ENCODE results near the gene MPG. TPM values are rescaled to one million over a fixed set of nuclear protein-coding genes. Genes with fewer than 3 reads are reported as not detected.

Gene MPG
- total RNA-seq, 1 experiment from 2014 or later, result 60.0 TPM

DNA sequence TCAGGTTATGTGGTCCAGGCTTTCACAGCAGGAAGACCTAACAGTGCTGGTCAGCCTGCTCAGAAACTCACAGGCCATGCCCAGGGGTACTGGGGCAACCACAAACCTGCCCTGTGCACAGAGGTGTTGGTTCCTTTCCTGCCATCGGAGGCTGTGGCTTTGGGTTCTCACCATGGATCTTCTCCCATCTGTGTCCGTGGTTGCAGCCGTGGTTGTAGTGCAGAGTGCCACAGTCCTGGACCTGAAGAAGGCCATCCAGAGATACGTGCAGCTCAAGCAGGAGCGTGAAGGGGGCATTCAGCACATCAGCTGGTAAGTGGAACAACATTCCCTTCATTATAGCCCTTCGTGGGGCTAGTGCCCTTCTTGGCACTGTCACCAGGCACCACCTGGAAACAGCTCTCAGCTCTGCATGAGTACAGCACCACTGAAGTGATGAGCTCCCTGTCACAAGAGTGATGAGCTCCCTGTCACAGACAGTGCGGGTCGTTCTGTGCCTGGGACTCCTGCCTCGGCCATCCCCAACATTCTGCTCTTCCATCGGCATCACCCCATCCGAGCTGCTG is 22.4 kb upstream of the MPG start:
- no peak overlapping the region; the same call in 1 of the 2 replicates for H3K4me3 Mint-ChIP-seq

DNA sequence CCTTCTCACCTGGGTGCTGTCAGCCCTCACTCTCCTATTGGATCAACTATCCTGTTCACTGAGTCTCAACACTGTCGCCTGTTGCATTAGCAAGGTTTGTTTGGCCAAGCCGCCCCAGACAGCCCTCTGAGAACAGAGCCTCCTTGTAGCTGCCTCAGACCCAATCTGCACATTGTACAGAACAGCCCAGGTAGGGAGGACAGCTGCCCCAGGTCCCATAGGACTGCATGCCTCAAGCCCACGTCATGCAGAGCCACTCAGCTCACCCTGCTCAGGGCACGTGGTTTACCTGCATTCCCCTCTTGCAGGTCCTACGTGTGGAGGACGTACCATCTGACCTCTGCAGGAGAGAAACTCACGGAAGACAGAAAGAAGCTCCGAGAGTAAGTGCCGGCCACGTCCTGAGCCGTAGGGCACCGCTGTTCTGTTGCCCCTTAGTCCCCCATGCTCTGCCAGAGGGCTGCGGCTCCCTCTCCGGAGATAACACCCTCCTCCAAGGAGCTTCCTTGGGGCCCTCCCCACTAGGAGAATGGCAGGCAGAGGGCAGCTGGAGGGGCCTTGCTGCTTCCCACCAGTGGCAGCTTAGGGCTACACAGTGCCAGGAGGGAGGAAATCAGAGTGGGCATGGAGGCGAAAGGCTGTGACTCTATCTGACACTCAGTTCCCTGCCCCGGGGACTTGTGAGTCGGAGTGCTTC is 21.6 kb upstream of the MPG start:
- POLR2A ChIA-PET, result no interaction called here
- CTCF ChIA-PET, result interaction anchor here (0.9 to 1.5 kb wide), 4 partner anchors 9 to 61 kb away, joined by 3 to 5 read pairs (median 4); no protein-coding TSS in a partner anchor
- no peak overlapping the region for H3K27ac Mint-ChIP-seq
- no peaks in the 10 kb centered on the region; the same call in 1 of the 2 replicates for H3K27me3 Mint-ChIP-seq (ENCODE audit: low read depth)
- H3K4me3 Mint-ChIP-seq, result no peak overlapping the region
- no peaks in the 10 kb centered on the region for H3K9me3 Mint-ChIP-seq
- ATAC-seq (no peak), DNase-seq (ENCODE audit: low spot score) (no peak)
- H3K36me3 Mint-ChIP-seq, result peaks cover 54% of the 10 kb centered on the region
- peaks cover 5% of the 10 kb centered on the region for H3K4me1 Mint-ChIP-seq
- TF ChIP-seq JAZF1 (CRISPR knock-in tag; IDR thresholded peaks at IDR 0.05), result no peak
- TF ChIP-seq, protein P1, sequence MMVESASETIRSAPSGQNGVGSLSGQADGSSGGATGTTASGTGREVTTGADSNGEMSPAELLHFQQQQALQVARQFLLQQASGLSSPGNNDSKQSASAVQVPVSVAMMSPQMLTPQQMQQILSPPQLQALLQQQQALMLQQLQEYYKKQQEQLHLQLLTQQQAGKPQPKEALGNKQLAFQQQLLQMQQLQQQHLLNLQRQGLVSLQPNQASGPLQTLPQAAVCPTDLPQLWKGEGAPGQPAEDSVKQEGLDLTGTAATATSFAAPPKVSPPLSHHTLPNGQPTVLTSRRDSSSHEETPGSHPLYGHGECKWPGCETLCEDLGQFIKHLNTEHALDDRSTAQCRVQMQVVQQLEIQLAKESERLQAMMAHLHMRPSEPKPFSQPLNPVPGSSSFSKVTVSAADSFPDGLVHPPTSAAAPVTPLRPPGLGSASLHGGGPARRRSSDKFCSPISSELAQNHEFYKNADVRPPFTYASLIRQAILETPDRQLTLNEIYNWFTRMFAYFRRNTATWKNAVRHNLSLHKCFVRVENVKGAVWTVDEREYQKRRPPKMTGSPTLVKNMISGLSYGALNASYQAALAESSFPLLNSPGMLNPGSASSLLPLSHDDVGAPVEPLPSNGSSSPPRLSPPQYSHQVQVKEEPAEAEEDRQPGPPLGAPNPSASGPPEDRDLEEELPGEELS (CRISPR knock-in tag; IDR thresholded peaks at IDR 0.05), result no peak
- no peak for TF ChIP-seq NFE2L1 (CRISPR knock-in tag; IDR thresholded peaks at IDR 0.05)
- no peak for TF ChIP-seq SOX15 (CRISPR knock-in tag; IDR thresholded peaks at IDR 0.05)
- TF ChIP-seq, protein P2, sequence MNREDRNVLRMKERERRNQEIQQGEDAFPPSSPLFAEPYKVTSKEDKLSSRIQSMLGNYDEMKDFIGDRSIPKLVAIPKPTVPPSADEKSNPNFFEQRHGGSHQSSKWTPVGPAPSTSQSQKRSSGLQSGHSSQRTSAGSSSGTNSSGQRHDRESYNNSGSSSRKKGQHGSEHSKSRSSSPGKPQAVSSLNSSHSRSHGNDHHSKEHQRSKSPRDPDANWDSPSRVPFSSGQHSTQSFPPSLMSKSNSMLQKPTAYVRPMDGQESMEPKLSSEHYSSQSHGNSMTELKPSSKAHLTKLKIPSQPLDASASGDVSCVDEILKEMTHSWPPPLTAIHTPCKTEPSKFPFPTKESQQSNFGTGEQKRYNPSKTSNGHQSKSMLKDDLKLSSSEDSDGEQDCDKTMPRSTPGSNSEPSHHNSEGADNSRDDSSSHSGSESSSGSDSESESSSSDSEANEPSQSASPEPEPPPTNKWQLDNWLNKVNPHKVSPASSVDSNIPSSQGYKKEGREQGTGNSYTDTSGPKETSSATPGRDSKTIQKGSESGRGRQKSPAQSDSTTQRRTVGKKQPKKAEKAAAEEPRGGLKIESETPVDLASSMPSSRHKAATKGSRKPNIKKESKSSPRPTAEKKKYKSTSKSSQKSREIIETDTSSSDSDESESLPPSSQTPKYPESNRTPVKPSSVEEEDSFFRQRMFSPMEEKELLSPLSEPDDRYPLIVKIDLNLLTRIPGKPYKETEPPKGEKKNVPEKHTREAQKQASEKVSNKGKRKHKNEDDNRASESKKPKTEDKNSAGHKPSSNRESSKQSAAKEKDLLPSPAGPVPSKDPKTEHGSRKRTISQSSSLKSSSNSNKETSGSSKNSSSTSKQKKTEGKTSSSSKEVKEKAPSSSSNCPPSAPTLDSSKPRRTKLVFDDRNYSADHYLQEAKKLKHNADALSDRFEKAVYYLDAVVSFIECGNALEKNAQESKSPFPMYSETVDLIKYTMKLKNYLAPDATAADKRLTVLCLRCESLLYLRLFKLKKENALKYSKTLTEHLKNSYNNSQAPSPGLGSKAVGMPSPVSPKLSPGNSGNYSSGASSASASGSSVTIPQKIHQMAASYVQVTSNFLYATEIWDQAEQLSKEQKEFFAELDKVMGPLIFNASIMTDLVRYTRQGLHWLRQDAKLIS (CRISPR knock-in tag; IDR thresholded peaks at IDR 0.05; ENCODE audit: borderline replicate concordance), result no peak
- TF ChIP-seq, protein P3, sequence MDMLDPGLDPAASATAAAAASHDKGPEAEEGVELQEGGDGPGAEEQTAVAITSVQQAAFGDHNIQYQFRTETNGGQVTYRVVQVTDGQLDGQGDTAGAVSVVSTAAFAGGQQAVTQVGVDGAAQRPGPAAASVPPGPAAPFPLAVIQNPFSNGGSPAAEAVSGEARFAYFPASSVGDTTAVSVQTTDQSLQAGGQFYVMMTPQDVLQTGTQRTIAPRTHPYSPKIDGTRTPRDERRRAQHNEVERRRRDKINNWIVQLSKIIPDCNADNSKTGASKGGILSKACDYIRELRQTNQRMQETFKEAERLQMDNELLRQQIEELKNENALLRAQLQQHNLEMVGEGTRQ (CRISPR knock-in tag; IDR thresholded peaks at IDR 0.05), result no peak
- TF ChIP-seq, protein P4, sequence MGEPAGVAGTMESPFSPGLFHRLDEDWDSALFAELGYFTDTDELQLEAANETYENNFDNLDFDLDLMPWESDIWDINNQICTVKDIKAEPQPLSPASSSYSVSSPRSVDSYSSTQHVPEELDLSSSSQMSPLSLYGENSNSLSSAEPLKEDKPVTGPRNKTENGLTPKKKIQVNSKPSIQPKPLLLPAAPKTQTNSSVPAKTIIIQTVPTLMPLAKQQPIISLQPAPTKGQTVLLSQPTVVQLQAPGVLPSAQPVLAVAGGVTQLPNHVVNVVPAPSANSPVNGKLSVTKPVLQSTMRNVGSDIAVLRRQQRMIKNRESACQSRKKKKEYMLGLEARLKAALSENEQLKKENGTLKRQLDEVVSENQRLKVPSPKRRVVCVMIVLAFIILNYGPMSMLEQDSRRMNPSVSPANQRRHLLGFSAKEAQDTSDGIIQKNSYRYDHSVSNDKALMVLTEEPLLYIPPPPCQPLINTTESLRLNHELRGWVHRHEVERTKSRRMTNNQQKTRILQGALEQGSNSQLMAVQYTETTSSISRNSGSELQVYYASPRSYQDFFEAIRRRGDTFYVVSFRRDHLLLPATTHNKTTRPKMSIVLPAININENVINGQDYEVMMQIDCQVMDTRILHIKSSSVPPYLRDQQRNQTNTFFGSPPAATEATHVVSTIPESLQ (CRISPR knock-in tag; IDR thresholded peaks at IDR 0.05), result no peak
- TF ChIP-seq, protein P5, sequence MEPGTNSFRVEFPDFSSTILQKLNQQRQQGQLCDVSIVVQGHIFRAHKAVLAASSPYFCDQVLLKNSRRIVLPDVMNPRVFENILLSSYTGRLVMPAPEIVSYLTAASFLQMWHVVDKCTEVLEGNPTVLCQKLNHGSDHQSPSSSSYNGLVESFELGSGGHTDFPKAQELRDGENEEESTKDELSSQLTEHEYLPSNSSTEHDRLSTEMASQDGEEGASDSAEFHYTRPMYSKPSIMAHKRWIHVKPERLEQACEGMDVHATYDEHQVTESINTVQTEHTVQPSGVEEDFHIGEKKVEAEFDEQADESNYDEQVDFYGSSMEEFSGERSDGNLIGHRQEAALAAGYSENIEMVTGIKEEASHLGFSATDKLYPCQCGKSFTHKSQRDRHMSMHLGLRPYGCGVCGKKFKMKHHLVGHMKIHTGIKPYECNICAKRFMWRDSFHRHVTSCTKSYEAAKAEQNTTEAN (CRISPR knock-in tag; IDR thresholded peaks at IDR 0.05), result no peak
- no peak for TF ChIP-seq ZNF121 (CRISPR knock-in tag; IDR thresholded peaks at IDR 0.05)
- no peak for TF ChIP-seq MYBL2 (CRISPR knock-in tag; IDR thresholded peaks at IDR 0.05)
- TF ChIP-seq ETV6 (CRISPR knock-in tag; IDR thresholded peaks at IDR 0.05), result no peak
- TF ChIP-seq, protein P6, sequence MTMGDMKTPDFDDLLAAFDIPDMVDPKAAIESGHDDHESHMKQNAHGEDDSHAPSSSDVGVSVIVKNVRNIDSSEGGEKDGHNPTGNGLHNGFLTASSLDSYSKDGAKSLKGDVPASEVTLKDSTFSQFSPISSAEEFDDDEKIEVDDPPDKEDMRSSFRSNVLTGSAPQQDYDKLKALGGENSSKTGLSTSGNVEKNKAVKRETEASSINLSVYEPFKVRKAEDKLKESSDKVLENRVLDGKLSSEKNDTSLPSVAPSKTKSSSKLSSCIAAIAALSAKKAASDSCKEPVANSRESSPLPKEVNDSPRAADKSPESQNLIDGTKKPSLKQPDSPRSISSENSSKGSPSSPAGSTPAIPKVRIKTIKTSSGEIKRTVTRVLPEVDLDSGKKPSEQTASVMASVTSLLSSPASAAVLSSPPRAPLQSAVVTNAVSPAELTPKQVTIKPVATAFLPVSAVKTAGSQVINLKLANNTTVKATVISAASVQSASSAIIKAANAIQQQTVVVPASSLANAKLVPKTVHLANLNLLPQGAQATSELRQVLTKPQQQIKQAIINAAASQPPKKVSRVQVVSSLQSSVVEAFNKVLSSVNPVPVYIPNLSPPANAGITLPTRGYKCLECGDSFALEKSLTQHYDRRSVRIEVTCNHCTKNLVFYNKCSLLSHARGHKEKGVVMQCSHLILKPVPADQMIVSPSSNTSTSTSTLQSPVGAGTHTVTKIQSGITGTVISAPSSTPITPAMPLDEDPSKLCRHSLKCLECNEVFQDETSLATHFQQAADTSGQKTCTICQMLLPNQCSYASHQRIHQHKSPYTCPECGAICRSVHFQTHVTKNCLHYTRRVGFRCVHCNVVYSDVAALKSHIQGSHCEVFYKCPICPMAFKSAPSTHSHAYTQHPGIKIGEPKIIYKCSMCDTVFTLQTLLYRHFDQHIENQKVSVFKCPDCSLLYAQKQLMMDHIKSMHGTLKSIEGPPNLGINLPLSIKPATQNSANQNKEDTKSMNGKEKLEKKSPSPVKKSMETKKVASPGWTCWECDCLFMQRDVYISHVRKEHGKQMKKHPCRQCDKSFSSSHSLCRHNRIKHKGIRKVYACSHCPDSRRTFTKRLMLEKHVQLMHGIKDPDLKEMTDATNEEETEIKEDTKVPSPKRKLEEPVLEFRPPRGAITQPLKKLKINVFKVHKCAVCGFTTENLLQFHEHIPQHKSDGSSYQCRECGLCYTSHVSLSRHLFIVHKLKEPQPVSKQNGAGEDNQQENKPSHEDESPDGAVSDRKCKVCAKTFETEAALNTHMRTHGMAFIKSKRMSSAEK (CRISPR knock-in tag; IDR thresholded peaks at IDR 0.05; ENCODE audit: borderline replicate concordance), result no peak
- TF ChIP-seq RORB (CRISPR knock-in tag; IDR thresholded peaks at IDR 0.05), result no peak
- TF ChIP-seq MXD4 (CRISPR knock-in tag; IDR thresholded peaks at IDR 0.05; ENCODE audit: borderline replicate concordance), result no peak
- TF ChIP-seq, protein P7, sequence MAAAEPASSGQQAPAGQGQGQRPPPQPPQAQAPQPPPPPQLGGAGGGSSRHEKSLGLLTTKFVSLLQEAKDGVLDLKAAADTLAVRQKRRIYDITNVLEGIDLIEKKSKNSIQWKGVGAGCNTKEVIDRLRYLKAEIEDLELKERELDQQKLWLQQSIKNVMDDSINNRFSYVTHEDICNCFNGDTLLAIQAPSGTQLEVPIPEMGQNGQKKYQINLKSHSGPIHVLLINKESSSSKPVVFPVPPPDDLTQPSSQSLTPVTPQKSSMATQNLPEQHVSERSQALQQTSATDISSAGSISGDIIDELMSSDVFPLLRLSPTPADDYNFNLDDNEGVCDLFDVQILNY (CRISPR knock-in tag; IDR thresholded peaks at IDR 0.05), result no peak

More for the DNA sequence above, 22.4 kb upstream of the MPG start:
- ATAC-seq, result no peak
- peaks cover 58% of the 10 kb centered on the region for H3K36me3 Mint-ChIP-seq
- DNase-seq (ENCODE audit: low spot score), result no peak
- H3K4me1 Mint-ChIP-seq, result peaks cover 12% of the 10 kb centered on the region
- H3K9me3 Mint-ChIP-seq, result no peaks in the 10 kb centered on the region
- TF ChIP-seq, protein P3 (CRISPR knock-in tag; IDR thresholded peaks at IDR 0.05), result no peak
- H3K27ac Mint-ChIP-seq, result no peak overlapping the region
- H3K27me3 Mint-ChIP-seq (ENCODE audit: low read depth), result no peaks in the 10 kb centered on the region; the same call in 1 of the 2 replicates
- ChIA-PET POLR2A (no interaction called here), CTCF (interaction anchor here (0.6 to 1.5 kb wide), 4 partner anchors 10 to 62 kb away, joined by 3 to 5 read pairs (median 4); no protein-coding TSS in a partner anchor)

Data from WTC11 (cell line).